Measurements from ENCODE around the gene TMEM185B.

DNA sequence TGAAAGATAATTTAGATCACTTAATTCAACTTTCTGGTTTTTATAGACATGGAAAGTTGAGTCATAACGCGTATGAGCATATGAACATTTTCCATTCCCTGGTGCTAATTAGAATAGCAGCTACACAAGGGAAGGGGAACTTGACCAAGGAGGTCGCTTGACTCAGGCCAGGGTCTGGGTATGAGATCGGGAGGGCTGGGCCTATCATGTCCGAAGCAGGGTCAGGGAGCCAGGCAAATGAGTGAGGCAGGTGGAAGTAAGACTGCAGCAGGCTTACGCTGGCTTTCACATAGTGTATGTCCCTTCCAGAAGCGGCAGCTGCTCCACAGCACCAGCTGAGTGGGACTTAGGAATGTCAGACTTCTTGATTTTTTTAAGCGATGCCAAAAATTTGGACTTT lies 44.1 kb upstream of the TMEM185B start:
- TF ChIP-seq, protein P1, sequence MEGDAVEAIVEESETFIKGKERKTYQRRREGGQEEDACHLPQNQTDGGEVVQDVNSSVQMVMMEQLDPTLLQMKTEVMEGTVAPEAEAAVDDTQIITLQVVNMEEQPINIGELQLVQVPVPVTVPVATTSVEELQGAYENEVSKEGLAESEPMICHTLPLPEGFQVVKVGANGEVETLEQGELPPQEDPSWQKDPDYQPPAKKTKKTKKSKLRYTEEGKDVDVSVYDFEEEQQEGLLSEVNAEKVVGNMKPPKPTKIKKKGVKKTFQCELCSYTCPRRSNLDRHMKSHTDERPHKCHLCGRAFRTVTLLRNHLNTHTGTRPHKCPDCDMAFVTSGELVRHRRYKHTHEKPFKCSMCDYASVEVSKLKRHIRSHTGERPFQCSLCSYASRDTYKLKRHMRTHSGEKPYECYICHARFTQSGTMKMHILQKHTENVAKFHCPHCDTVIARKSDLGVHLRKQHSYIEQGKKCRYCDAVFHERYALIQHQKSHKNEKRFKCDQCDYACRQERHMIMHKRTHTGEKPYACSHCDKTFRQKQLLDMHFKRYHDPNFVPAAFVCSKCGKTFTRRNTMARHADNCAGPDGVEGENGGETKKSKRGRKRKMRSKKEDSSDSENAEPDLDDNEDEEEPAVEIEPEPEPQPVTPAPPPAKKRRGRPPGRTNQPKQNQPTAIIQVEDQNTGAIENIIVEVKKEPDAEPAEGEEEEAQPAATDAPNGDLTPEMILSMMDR (conservative IDR thresholded peaks at IDR 0.05 in 1 of 2, IDR thresholded peaks at IDR 0.05 in 1 of 2; ENCODE audit: low read depth in 1 of 2, low read length in 2 of 2) = no peak
- TF ChIP-seq EZH2 (IDR thresholded peaks at IDR 0.05; ENCODE audit: low read length, missing control alignments) = no peak

Measured in fibroblast of lung (primary cell).